ENCODE results near the gene MEN1.

MEN1 gene

GRCh38 chr11:64810271-64810890, at the start of gene MEN1:
TSS of gene MEN1 (minus strand) at chr11:64810551. CDS start at chr11:64810109, 442 bp downstream.
- DNase-seq (ENCODE audit: low read depth) = peak; percentile 63

- DNase-seq (ENCODE audit: low read depth) = no peak
Observed at GRCh38 chr11:64859542-64860414, 49.4 kb upstream of the MEN1 start.

- no peak for DNase-seq (ENCODE audit: low read depth)
Observed at GRCh38 chr11:64858467-64859263, 48.3 kb upstream of the MEN1 start.

- DNase-seq (ENCODE audit: low read depth) = no peak
Observed at GRCh38 chr11:64857485-64857884, 47.1 kb upstream of the MEN1 start.

- DNase-seq (ENCODE audit: low read depth) = no peak
Observed at GRCh38 chr11:64856382-64857227, 46.3 kb upstream of the MEN1 start.

GRCh38 chr11:64855596-64856304, 45.4 kb upstream of the MEN1 start:
- DNase-seq (ENCODE audit: low read depth) = no peak

- peak; percentile 53 for DNase-seq (ENCODE audit: low read depth)
Observed at GRCh38 chr11:64854534-64855502, 44.5 kb upstream of the MEN1 start.

GRCh38 chr11:64854157-64854533, 43.8 kb upstream of the MEN1 start:
- no peak for DNase-seq (ENCODE audit: low read depth)

GRCh38 chr11:64853709-64854108, 43.4 kb upstream of the MEN1 start:
- no peak for DNase-seq (ENCODE audit: low read depth)

GRCh38 chr11:64852804-64853509, 42.6 kb upstream of the MEN1 start:
- no peak for DNase-seq (ENCODE audit: low read depth)

- no peak for DNase-seq (ENCODE audit: low read depth)
Observed at GRCh38 chr11:64851831-64852351, 41.5 kb upstream of the MEN1 start.

GRCh38 chr11:64850979-64851567, 40.7 kb upstream of the MEN1 start:
- no peak for DNase-seq (ENCODE audit: low read depth)

GRCh38 chr11:64849598-64850356, 39.4 kb upstream of the MEN1 start:
- no peak for DNase-seq (ENCODE audit: low read depth)

GRCh38 chr11:64848826-64849597, 38.7 kb upstream of the MEN1 start:
- DNase-seq (ENCODE audit: low read depth) = no peak

GRCh38 chr11:64848214-64848825, 38.0 kb upstream of the MEN1 start:
- DNase-seq (ENCODE audit: low read depth) = no peak

- DNase-seq (ENCODE audit: low read depth) = peak; percentile 76
Observed at GRCh38 chr11:64846998-64847666, 36.8 kb upstream of the MEN1 start.

Data from stimulated activated CD8-positive, alpha-beta memory T cell treated with anti-CD3 and anti-CD28 coated beads, Interleukin-12 subunit alpha, Interleukin-12 subunit beta, amount 100 ng/mL, for 4 hours (primary cell).